ENCODE measurements around the gene CTU2. TPM values are rescaled to one million over a fixed set of nuclear protein-coding genes. Genes with fewer than 3 reads are reported as not detected.

The CTU2 gene
- total and polyA plus RNA-seq, 2 donors (not counting 1 experiment from before 2014, with no cell fraction given), result 7.6 to 11.9 TPM

DNA sequence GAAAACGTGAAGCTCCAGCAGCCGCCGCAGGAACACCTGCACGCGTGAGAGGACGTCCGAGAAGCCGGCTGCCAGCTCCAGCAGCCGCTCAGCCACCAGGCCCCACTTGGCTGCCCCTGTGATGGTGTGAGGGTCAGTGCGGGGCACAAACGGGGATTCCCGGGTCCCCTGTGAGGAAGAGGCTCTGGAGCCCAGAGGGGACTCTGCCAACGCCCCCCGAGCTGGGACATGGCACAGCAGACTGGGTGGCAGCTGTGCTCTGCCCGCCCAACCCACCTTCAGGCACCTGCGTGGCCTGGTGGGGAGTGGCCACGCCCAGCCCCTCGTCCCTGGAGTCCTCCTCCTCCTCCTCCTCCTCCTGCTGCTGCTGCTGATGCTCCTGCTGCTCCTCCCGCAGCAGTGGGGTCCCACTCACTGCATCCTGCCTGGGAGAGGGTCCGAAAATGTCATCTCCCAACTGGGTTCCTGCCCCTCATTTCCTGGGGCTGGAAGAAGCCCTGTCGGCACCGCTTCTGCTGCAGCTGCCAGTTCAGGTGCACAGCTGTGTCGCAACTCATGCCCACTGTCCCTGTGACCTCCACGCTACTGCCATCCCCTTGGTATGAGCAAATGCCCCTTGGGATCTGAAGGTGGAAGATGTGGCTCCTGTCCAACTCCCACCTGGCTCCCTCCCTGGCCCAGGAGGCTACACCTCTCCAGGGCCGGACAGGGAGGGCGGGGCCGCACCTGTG, 27.5 kb downstream of the CTU2 start:
- Histone ChIP-seq H4K20me1 (ENCODE audit: control insufficient read depth, extremely low read depth, insufficient read depth, low read length) (no peaks in the 10 kb centered on the region), H3K36me3 (ENCODE audit: control insufficient read depth, insufficient read depth, low read length) (peaks cover 52% of the 10 kb centered on the region), H3K4me1 (ENCODE audit: control insufficient read depth, extremely low read depth, insufficient read depth, low read length) (no peaks in the 10 kb centered on the region), H3K79me2 (ENCODE audit: control insufficient read depth, insufficient read depth, low read length) (peaks cover 6% of the 10 kb centered on the region), H3K9ac (ENCODE audit: insufficient read depth, low read length) (no peak overlapping the region), H3K4me2 (ENCODE audit: extremely low read depth, insufficient read depth, low read length) (no peak overlapping the region), H3K27me3 (ENCODE audit: control insufficient read depth, insufficient read depth, low read length) (no peaks in the 10 kb centered on the region), H3K27ac (ENCODE audit: insufficient read depth, low read length) (no peak overlapping the region), H3K4me3 (replicated peaks in 1 of 4; ENCODE audit: control extremely low read depth in 1 of 4, insufficient read depth in 1 of 4, low read depth in 3 of 4, low read length in 4 of 4) (no peak overlapping the region), H2AFZ (ENCODE audit: low read length) (no peak overlapping the region), H3K9me3 (ENCODE audit: control insufficient read depth, insufficient read depth, low read depth, low read length) (no peaks in the 10 kb centered on the region)
- no peak for TF ChIP-seq EZH2 (IDR thresholded peaks at IDR 0.05; ENCODE audit: low read length, missing control alignments)
- TF ChIP-seq, protein P1, sequence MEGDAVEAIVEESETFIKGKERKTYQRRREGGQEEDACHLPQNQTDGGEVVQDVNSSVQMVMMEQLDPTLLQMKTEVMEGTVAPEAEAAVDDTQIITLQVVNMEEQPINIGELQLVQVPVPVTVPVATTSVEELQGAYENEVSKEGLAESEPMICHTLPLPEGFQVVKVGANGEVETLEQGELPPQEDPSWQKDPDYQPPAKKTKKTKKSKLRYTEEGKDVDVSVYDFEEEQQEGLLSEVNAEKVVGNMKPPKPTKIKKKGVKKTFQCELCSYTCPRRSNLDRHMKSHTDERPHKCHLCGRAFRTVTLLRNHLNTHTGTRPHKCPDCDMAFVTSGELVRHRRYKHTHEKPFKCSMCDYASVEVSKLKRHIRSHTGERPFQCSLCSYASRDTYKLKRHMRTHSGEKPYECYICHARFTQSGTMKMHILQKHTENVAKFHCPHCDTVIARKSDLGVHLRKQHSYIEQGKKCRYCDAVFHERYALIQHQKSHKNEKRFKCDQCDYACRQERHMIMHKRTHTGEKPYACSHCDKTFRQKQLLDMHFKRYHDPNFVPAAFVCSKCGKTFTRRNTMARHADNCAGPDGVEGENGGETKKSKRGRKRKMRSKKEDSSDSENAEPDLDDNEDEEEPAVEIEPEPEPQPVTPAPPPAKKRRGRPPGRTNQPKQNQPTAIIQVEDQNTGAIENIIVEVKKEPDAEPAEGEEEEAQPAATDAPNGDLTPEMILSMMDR (conservative IDR thresholded peaks at IDR 0.05 in 1 of 2, IDR thresholded peaks at IDR 0.05 in 1 of 2; ENCODE audit: low read depth in 1 of 2, low read length in 2 of 2), result no peak
- DNase-seq (ENCODE audit: low read depth in 2 of 2), result no peak

DNA sequence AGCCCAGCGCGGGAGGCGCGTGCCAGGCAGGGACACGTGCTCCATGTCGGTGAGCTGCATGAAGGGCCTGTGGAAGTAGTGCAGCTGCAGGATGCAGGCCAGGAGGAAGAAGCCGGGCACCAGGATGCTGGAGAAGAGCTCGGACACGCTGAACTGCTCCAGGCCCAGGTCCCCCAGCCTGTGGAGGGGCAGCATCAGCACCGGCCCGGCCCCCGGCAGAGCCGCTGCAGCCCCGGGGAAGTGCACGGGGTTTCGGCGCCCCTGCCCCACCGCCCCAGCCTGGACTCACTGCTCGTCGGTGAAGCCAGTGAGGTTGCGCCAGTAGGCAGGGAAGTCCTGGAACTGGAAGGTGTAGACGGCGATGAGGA, 28.0 kb downstream of the CTU2 start:
- no peaks in the 10 kb centered on the region for H4K20me1 ChIP-seq (ENCODE audit: control insufficient read depth, extremely low read depth, insufficient read depth, low read length)
- H3K27me3 ChIP-seq (ENCODE audit: control insufficient read depth, insufficient read depth, low read length), result no peaks in the 10 kb centered on the region
- H3K4me3 ChIP-seq (replicated peaks in 1 of 4; ENCODE audit: control extremely low read depth in 1 of 4, insufficient read depth in 1 of 4, low read depth in 3 of 4, low read length in 4 of 4), result no peak overlapping the region
- no peak overlapping the region for H3K4me2 ChIP-seq (ENCODE audit: extremely low read depth, insufficient read depth, low read length)
- H3K27ac ChIP-seq (ENCODE audit: insufficient read depth, low read length), result no peak overlapping the region
- no peaks in the 10 kb centered on the region for H3K9me3 ChIP-seq (ENCODE audit: control insufficient read depth, insufficient read depth, low read depth, low read length)
- TF ChIP-seq, protein P1 (conservative IDR thresholded peaks at IDR 0.05 in 1 of 2, IDR thresholded peaks at IDR 0.05 in 1 of 2; ENCODE audit: low read depth in 1 of 2, low read length in 2 of 2), result no peak
- no peak for TF ChIP-seq EZH2 (IDR thresholded peaks at IDR 0.05; ENCODE audit: low read length, missing control alignments)
- no peak overlapping the region for H2AFZ ChIP-seq (ENCODE audit: low read length)
- DNase-seq (ENCODE audit: low read depth in 2 of 2), result no peak
- H3K4me1 ChIP-seq (ENCODE audit: control insufficient read depth, extremely low read depth, insufficient read depth, low read length), result no peaks in the 10 kb centered on the region
- H3K79me2 ChIP-seq (ENCODE audit: control insufficient read depth, insufficient read depth, low read length), result peaks cover 6% of the 10 kb centered on the region
- H3K9ac ChIP-seq (ENCODE audit: insufficient read depth, low read length), result no peak overlapping the region
- peaks cover 55% of the 10 kb centered on the region for H3K36me3 ChIP-seq (ENCODE audit: control insufficient read depth, insufficient read depth, low read length)

DNA sequence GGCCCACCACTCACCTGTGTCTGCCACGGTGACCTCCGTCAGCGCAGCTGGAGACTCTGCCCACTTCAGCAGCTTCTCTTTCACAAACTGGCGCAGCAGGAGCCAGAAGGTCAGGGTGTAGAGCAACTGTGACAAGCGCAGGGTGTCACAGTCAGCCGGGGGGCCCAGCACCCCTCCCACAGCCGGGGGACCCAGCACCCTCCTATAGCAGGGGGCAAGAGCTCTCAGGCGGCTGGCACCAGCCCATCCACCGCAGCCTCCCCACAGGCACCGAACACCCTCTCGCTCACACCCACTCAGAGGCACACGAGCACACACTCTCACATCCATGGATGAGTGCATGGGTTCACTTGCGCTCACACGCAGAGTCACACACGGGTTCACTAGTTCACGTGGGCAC, 28.8 kb downstream of the CTU2 start:
- H3K4me3 ChIP-seq (replicated peaks in 1 of 4; ENCODE audit: control extremely low read depth in 1 of 4, insufficient read depth in 1 of 4, low read depth in 3 of 4, low read length in 4 of 4), result no peak overlapping the region
- TF ChIP-seq, protein P1 (conservative IDR thresholded peaks at IDR 0.05 in 1 of 2, IDR thresholded peaks at IDR 0.05 in 1 of 2; ENCODE audit: low read depth in 1 of 2, low read length in 2 of 2), result no peak
- no peak for TF ChIP-seq EZH2 (IDR thresholded peaks at IDR 0.05; ENCODE audit: low read length, missing control alignments)
- peaks cover 61% of the 10 kb centered on the region for H3K36me3 ChIP-seq (ENCODE audit: control insufficient read depth, insufficient read depth, low read length)
- H3K27me3 ChIP-seq (ENCODE audit: control insufficient read depth, insufficient read depth, low read length), result no peaks in the 10 kb centered on the region
- no peak overlapping the region for H3K9ac ChIP-seq (ENCODE audit: insufficient read depth, low read length)
- H2AFZ ChIP-seq (ENCODE audit: low read length), result no peak overlapping the region
- H3K9me3 ChIP-seq (ENCODE audit: control insufficient read depth, insufficient read depth, low read depth, low read length), result no peaks in the 10 kb centered on the region
- H3K4me2 ChIP-seq (ENCODE audit: extremely low read depth, insufficient read depth, low read length), result no peak overlapping the region
- H3K4me1 ChIP-seq (ENCODE audit: control insufficient read depth, extremely low read depth, insufficient read depth, low read length), result no peaks in the 10 kb centered on the region
- no peaks in the 10 kb centered on the region for H4K20me1 ChIP-seq (ENCODE audit: control insufficient read depth, extremely low read depth, insufficient read depth, low read length)
- no peak for DNase-seq (ENCODE audit: low read depth in 2 of 2)
- peaks cover 4% of the 10 kb centered on the region for H3K79me2 ChIP-seq (ENCODE audit: control insufficient read depth, insufficient read depth, low read length)
- H3K27ac ChIP-seq (ENCODE audit: insufficient read depth, low read length), result no peak overlapping the region

Data from fibroblast of lung (primary cell).